CD8-positive, alpha-beta memory T cell (primary cell): Measurements from ENCODE around the gene PUM2. TPM values are rescaled to one million over a fixed set of nuclear protein-coding genes. Genes with fewer than 3 reads are reported as not detected.

Experiments used
- CTCF ChIA-PET: fragments of 350-600 bp; sonication (Branson Sonifier 250); formaldehyde crosslinking; loops from one replicate; lab custom pipeline; 2021; ENCODE audit warnings: antibody characterized with exemption; lab: Charles Lee
- POLR2A ChIA-PET: fragments of 350-600 bp; sonication (Branson Sonifier 250); formaldehyde crosslinking; loops from one replicate; lab custom pipeline; 2021; ENCODE audit warnings: antibody characterized with exemption; lab: Charles Lee
- DNase-seq, 5 donors: peaks; one replicate each; pipeline versions ENCODE4 v3.0.0 to v3.0.0-alpha.2; 2020 to 2022; ENCODE audit warnings: mixed read lengths in 1 of 5
- H3K27ac ChIP-seq: one replicate; pipeline ENCODE4 v1.7.0; 2013; ENCODE audit warnings: low read depth, mild to moderate bottlenecking, low read length, moderate library complexity
- H3K27me3 ChIP-seq: 2 replicates; pipeline ENCODE4 v1.7.0; 2013; ENCODE audit warnings: low read length, mild to moderate bottlenecking; ENCODE audit not compliant: insufficient read depth, poor library complexity, severe bottlenecking
- H3K36me3 ChIP-seq: 2 replicates; pipeline ENCODE4 v1.7.0; 2013; ENCODE audit warnings: mild to moderate bottlenecking, low read length, moderate library complexity; ENCODE audit not compliant: insufficient read depth
- H3K4me1 ChIP-seq: 2 replicates; pipeline ENCODE4 v1.7.0; 2013; ENCODE audit warnings: mild to moderate bottlenecking, low read length, moderate library complexity; ENCODE audit not compliant: insufficient read depth
- H3K4me3 ChIP-seq: 2 replicates; pipeline ENCODE4 v1.7.0; 2013; ENCODE audit warnings: mild to moderate bottlenecking, low read length
- H3K9me3 ChIP-seq: 2 replicates; pipeline ENCODE4 v1.7.0; 2013; ENCODE audit warnings: mild to moderate bottlenecking, low read length
- H3K27ac Mint-ChIP-seq, 8 donors: one replicate each; pipeline ENCODE4 v1.8.0; 2020 to 2021; ENCODE audit warnings: mixed read lengths in 8 of 8, mild to moderate bottlenecking in 6 of 8, inconsistent platforms in 3 of 8, moderate library complexity in 3 of 8
- H3K27me3 Mint-ChIP-seq, 2 donors: one replicate each; pipeline ENCODE4 v1.8.0; 2020 to 2021; ENCODE audit warnings: mixed read lengths in 2 of 2, mild to moderate bottlenecking in 1 of 2, moderate library complexity in 1 of 2
- H3K36me3 Mint-ChIP-seq, 3 donors: one replicate each; pipeline ENCODE4 v1.8.0; 2020 to 2021; ENCODE audit warnings: mixed read lengths in 3 of 3, inconsistent platforms in 1 of 3, mild to moderate bottlenecking in 1 of 3
- H3K4me1 Mint-ChIP-seq, 3 donors: one replicate each; pipeline ENCODE4 v1.8.0; 2020 to 2021; ENCODE audit warnings: mixed read lengths in 3 of 3, inconsistent platforms in 1 of 3, mild to moderate bottlenecking in 1 of 3
- H3K4me3 Mint-ChIP-seq, 7 donors: one replicate each; pipeline ENCODE4 v1.8.0; 2020 to 2021; ENCODE audit warnings: mixed read lengths in 7 of 7, mild to moderate bottlenecking in 6 of 7, moderate library complexity in 4 of 7, inconsistent platforms in 2 of 7
- H3K9me3 Mint-ChIP-seq, 5 donors: one replicate each; pipeline ENCODE4 v1.8.0; 2020 to 2022; ENCODE audit warnings: mixed read lengths in 5 of 5, mild to moderate bottlenecking in 3 of 5, moderate library complexity in 2 of 5, inconsistent platforms in 1 of 5
- polyA plus RNA-seq: library from polyadenylated mRNA; unstranded; fragments of 300-500 nt; fragmentation: Illumina TruSeq; gene quantifications from one replicate; pipeline ENCODE4 v1.2.3, GENCODE V29; 2021
- total RNA-seq, 2 experiments: library from RNA; stranded (reverse); gene quantifications; one replicate each; pipeline ENCODE4 v1.2.3, GENCODE V29; 2021

The PUM2 gene
- total and polyA plus RNA-seq, 3 experiments from 2014 or later = 17.0 to 121 (median 120) TPM

GRCh38 chr2:20292984-20293383 is 57.7 kb downstream of the PUM2 start:
- ChIA-PET POLR2A (no interaction called here), CTCF (interaction anchor here (0.6 to 1.0 kb wide), 2 partner anchors 16 to 118 kb away, joined by 3 read pairs; no protein-coding TSS in a partner anchor)
- H3K36me3 Mint-ChIP-seq = peaks cover 5 to 67% (median 13%) of the 10 kb centered on the region in 3 donors
- Histone ChIP-seq H3K36me3 (peaks cover 18% of the 10 kb centered on the region), H3K4me3 (no peak overlapping the region), H3K27ac (no peak overlapping the region), H3K4me1 (no peaks in the 10 kb centered on the region), H3K27me3 (no peaks in the 10 kb centered on the region), H3K9me3 (no peaks in the 10 kb centered on the region)
- H3K4me1 Mint-ChIP-seq = peaks cover 15 to 26% (median 23%) of the 10 kb centered on the region in 3 donors
- H3K9me3 Mint-ChIP-seq = no peaks in the 10 kb centered on the region
- H3K27me3 Mint-ChIP-seq = no peaks in the 10 kb centered on the region
- no peak for DNase-seq
- no peak overlapping the region for H3K4me3 Mint-ChIP-seq
- no peak overlapping the region for H3K27ac Mint-ChIP-seq

GRCh38 chr2:20291846-20292408 is 58.7 kb downstream of the PUM2 start:
- Histone ChIP-seq H3K27ac (no peak overlapping the region), H3K9me3 (no peaks in the 10 kb centered on the region), H3K4me3 (no peak overlapping the region), H3K36me3 (peaks cover 13% of the 10 kb centered on the region), H3K4me1 (peaks cover 3% of the 10 kb centered on the region), H3K27me3 (no peaks in the 10 kb centered on the region)
- Mint-ChIP-seq H3K4me1 (peaks cover 11 to 21% (median 19%) of the 10 kb centered on the region in 3 donors), H3K4me3 (no peak overlapping the region), H3K27me3 (no peaks in the 10 kb centered on the region), H3K9me3 (no peaks in the 10 kb centered on the region), H3K27ac (peak overlapping the region in 1 of 8 donors; percentile 4), H3K36me3 (peaks cover 5 to 58% (median 11%) of the 10 kb centered on the region in 3 donors)
- ChIA-PET POLR2A (no interaction called here), CTCF (interaction anchor here (0.7 to 1.5 kb wide), 2 partner anchors 10 to 26 kb away, joined by 3 read pairs; no protein-coding TSS in a partner anchor)
- DNase-seq = no peak

DNA sequence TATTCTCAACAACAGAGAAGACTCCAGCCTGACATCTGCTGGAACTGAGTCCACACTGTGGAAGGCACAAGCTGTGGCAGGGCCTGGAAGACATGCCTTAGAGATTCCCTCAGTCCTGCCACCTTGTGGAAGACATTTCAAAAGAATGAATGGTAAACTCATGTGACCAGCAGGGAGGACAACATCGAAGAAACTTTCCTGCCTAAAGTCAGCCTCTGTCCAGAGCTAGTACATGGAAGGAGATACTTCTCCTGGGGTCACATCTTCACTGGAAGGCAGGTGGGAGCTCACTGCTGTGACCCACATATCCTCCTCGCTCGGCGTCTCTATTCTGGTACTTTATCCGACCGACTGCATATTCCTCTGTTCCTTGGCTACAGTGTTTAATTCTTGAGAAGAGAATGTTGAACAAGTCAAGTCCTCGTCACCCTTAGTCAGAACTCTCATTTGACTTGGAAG is 59.5 kb downstream of the PUM2 start:
- ChIA-PET POLR2A (no interaction called here), CTCF (interaction anchor here (1.5 kb wide), 1 partner anchor 9 kb away, joined by 3 read pairs; no protein-coding TSS in a partner anchor)
- no peaks in the 10 kb centered on the region for H3K27me3 ChIP-seq
- peaks cover 3% of the 10 kb centered on the region for H3K4me1 ChIP-seq
- H3K27ac ChIP-seq = no peak overlapping the region
- Mint-ChIP-seq H3K9me3 (no peaks in the 10 kb centered on the region), H3K27ac (peak overlapping the region in 2 of 8 donors; percentile 2 to 4), H3K4me3 (no peak overlapping the region), H3K4me1 (peaks cover 8 to 16% (median 14%) of the 10 kb centered on the region in 3 donors), H3K36me3 (peaks cover 5 to 52% (median 8%) of the 10 kb centered on the region in 3 donors), H3K27me3 (no peaks in the 10 kb centered on the region)
- H3K4me3 ChIP-seq = no peak overlapping the region
- peaks cover 17% of the 10 kb centered on the region for H3K36me3 ChIP-seq
- no peaks in the 10 kb centered on the region for H3K9me3 ChIP-seq
- DNase-seq = no peak

- DNase-seq = no peak
Observed at GRCh38 chr2:20288642-20289340, 61.9 kb downstream of the PUM2 start.

GRCh38 chr2:20282916-20283592 is 67.6 kb downstream of the PUM2 start:
- Histone ChIP-seq H3K36me3 (peaks cover 39% of the 10 kb centered on the region), H3K4me3 (no peak overlapping the region), H3K4me1 (peaks cover 3% of the 10 kb centered on the region), H3K9me3 (no peaks in the 10 kb centered on the region), H3K27ac (no peak overlapping the region), H3K27me3 (no peaks in the 10 kb centered on the region)
- Mint-ChIP-seq H3K4me3 (no peak overlapping the region), H3K4me1 (peaks cover 19 to 27% (median 25%) of the 10 kb centered on the region in 3 donors), H3K27me3 (no peaks in the 10 kb centered on the region), H3K36me3 (peaks cover 3 to 52% (median 14%) of the 10 kb centered on the region in 3 donors), H3K27ac (peak overlapping the region in 1 of 8 donors; percentile 14), H3K9me3 (no peaks in the 10 kb centered on the region)
- DNase-seq = no peak
- CTCF ChIA-PET = no interaction called here
- POLR2A ChIA-PET = no interaction called here

More at GRCh38 chr2:20288642-20289340, 61.9 kb downstream of the PUM2 start:
- ChIA-PET CTCF (no interaction called here), POLR2A (no interaction called here)
- Mint-ChIP-seq H3K4me1 (peaks cover 7 to 17% (median 11%) of the 10 kb centered on the region in 3 donors), H3K27me3 (no peaks in the 10 kb centered on the region), H3K36me3 (peaks cover 5 to 39% (median 8%) of the 10 kb centered on the region in 3 donors), H3K9me3 (no peaks in the 10 kb centered on the region), H3K4me3 (no peak overlapping the region), H3K27ac (no peak overlapping the region)
- H3K9me3 ChIP-seq = no peaks in the 10 kb centered on the region
- no peak overlapping the region for H3K27ac ChIP-seq
- no peak overlapping the region for H3K4me3 ChIP-seq
- peaks cover 13% of the 10 kb centered on the region for H3K36me3 ChIP-seq
- H3K27me3 ChIP-seq = no peaks in the 10 kb centered on the region
- H3K4me1 ChIP-seq = peaks cover 3% of the 10 kb centered on the region

DNA sequence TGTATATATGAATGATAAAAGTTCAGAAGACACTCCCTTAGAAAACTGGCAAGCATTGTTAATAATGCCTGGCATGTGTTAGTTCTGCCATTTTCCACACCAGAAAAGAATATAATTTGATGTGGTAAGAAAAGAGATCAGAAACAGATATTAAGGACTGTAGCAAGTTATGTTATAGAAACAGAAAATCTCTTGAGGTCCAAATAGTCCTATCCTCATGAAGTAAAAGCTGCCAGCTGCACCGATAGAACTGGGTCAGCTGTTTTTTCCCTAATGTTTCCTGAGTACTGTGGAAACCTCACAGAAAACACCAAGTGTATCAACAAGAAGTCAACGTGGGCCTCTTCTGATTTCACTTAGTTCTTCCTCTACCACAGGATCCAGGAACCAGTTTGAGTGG is 68.8 kb downstream of the PUM2 start:
- Histone ChIP-seq H3K4me3 (no peak overlapping the region), H3K36me3 (peaks cover 35% of the 10 kb centered on the region), H3K27ac (no peak overlapping the region), H3K4me1 (no peaks in the 10 kb centered on the region), H3K27me3 (no peaks in the 10 kb centered on the region), H3K9me3 (no peaks in the 10 kb centered on the region)
- Mint-ChIP-seq H3K36me3 (peaks cover 3 to 62% (median 15%) of the 10 kb centered on the region in 3 donors), H3K9me3 (no peaks in the 10 kb centered on the region), H3K4me1 (peaks cover 27 to 33% (median 31%) of the 10 kb centered on the region in 3 donors), H3K27ac (peak overlapping the region in 1 of 8 donors; percentile 26), H3K4me3 (no peak overlapping the region), H3K27me3 (no peaks in the 10 kb centered on the region)
- DNase-seq = no peak
- ChIA-PET CTCF (interaction anchor here (0.8 kb wide), 1 partner anchor 9 kb away, joined by 3 read pairs; no protein-coding TSS in a partner anchor), POLR2A (no interaction called here)

DNA sequence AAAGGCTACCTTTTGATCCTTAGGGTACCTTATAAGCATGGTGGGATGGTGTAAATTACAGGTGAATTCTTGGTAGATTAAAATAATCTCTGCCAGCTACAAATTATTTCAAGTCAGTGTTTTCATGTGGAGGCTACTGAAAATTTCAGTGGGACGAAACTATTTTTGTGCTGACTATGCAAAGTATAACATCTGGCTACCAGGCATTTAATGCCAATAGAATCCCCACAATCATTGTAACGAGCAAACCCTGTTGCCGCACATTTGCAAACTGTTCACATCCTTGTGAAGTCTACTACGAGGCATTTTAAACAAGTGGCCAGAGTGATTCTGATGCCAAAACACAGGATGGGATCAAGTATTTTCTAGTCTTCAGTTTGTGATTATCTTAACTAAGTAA is 77.6 kb downstream of the PUM2 start:
- no peak overlapping the region for H3K4me3 ChIP-seq
- DNase-seq = no peak
- H3K9me3 ChIP-seq = no peaks in the 10 kb centered on the region
- CTCF ChIA-PET = no interaction called here
- no peak overlapping the region for H3K27ac ChIP-seq
- Mint-ChIP-seq H3K27me3 (no peaks in the 10 kb centered on the region), H3K27ac (no peak overlapping the region), H3K4me3 (no peak overlapping the region), H3K4me1 (peaks cover 25 to 40% (median 26%) of the 10 kb centered on the region in 3 donors), H3K36me3 (peaks cover 0 to 62% (median 6%) of the 10 kb centered on the region in 3 donors), H3K9me3 (no peaks in the 10 kb centered on the region)
- peaks cover 4% of the 10 kb centered on the region for H3K36me3 ChIP-seq
- H3K4me1 ChIP-seq = no peaks in the 10 kb centered on the region
- POLR2A ChIA-PET = no interaction called here
- H3K27me3 ChIP-seq = no peaks in the 10 kb centered on the region
